Cardiac fibroblast (primary cell): ENCODE measurements around the gene RPS8.

Experiments used
- DNase-seq, 2 donors: peaks; one replicate each; pipeline versions ENCODE4 v3.0.0 to v3.0.0-alpha.2; 2010; ENCODE audit warnings: low read depth in 2 of 2
- H3K4me3 ChIP-seq, 2 donors: replicated peaks in 1 of 2; 1 replicate in 1 of 2; 2 replicates in 1 of 2; pipeline ENCODE4 v1.5.1; 2011; ENCODE audit warnings: low read depth in 2 of 2, low read length in 2 of 2, mild to moderate bottlenecking in 2 of 2, moderate library complexity in 1 of 2
- CTCF ChIP-seq: IDR thresholded peaks from one replicate; pipeline ENCODE4 v1.5.1; 2011; ENCODE audit warnings: low read depth, mild to moderate bottlenecking, low read length, inconsistent platforms

The RPS8 gene

GRCh38 chr1:44798481-44799365 is 23.4 kb downstream of the RPS8 start:
- no peak for TF ChIP-seq CTCF
- DNase-seq: no peak
- H3K4me3 ChIP-seq: no peak overlapping the region

GRCh38 chr1:44799770-44800584 is 24.6 kb downstream of the RPS8 start, which contains the start of gene PLK3:
Gene PLK3, plus strand, starts transcription at chr1:44800377. Its CDS starts 87 bp downstream, at chr1:44800464.
- H3K4me3 ChIP-seq: peak within 1 kb of the TSS; percentile 87 to 94
- TF ChIP-seq CTCF: peak; percentile 98
- peak; percentile 99 for DNase-seq

GRCh38 chr1:44801491-44802305 is 26.4 kb downstream of the RPS8 start:
- TF ChIP-seq CTCF: no peak
- peak; percentile 50 to 65 for DNase-seq
- H3K4me3 ChIP-seq: peak overlapping the region; percentile 53 to 94

GRCh38 chr1:44802306-44803061 is 27.1 kb downstream of the RPS8 start:
- no peak for TF ChIP-seq CTCF
- H3K4me3 ChIP-seq: peak overlapping the region; percentile 53 to 94
- no peak for DNase-seq

- TF ChIP-seq CTCF: no peak
- DNase-seq: no peak
- H3K4me3 ChIP-seq: peak overlapping the region in 1 of 2 donors; percentile 94
These were observed 27.6 kb downstream of the RPS8 start for GRCh38 chr1:44803062-44803311.
